Esophagus (tissue), 2 donors: ENCODE measurements around the gene TMEM200A. TPM values are rescaled to one million over a fixed set of nuclear protein-coding genes. Genes with fewer than 3 reads are reported as not detected.

ENCODE experiments used
- H3K27ac ChIP-seq, 2 donors: one replicate each; pipeline ENCODE4 v1.5.1; 2013; ENCODE audit warnings: low read depth in 2 of 2, mild to moderate bottlenecking in 2 of 2, inconsistent platforms in 1 of 2, low read length in 1 of 2, moderate library complexity in 1 of 2
- H3K27me3 ChIP-seq, 2 donors: one replicate each; pipeline ENCODE4 v1.6.1; 2013; ENCODE audit warnings: low read length in 2 of 2, control low read depth in 1 of 2, mild to moderate bottlenecking in 1 of 2; ENCODE audit not compliant: insufficient read depth in 2 of 2, control insufficient read depth in 1 of 2
- H3K36me3 ChIP-seq, 2 donors: one replicate each; pipeline ENCODE4 v1.6.1; 2013; ENCODE audit warnings: low read length in 1 of 2; ENCODE audit not compliant: control insufficient read depth in 2 of 2, insufficient read depth in 2 of 2
- H3K4me1 ChIP-seq, 2 donors: one replicate each; pipeline ENCODE4 v1.6.1; 2013; ENCODE audit warnings: low read length in 1 of 2; ENCODE audit not compliant: control insufficient read depth in 2 of 2, insufficient read depth in 2 of 2
- H3K4me3 ChIP-seq, 2 donors: one replicate each; pipeline ENCODE4 v1.5.1; 2013; ENCODE audit warnings: low read length in 2 of 2, mild to moderate bottlenecking in 2 of 2, low read depth in 1 of 2, moderate library complexity in 1 of 2
- H3K9me3 ChIP-seq, 2 donors: one replicate each; pipeline ENCODE4 v1.6.1; 2013; ENCODE audit warnings: mild to moderate bottlenecking in 2 of 2, low read depth in 1 of 2, low read length in 1 of 2, moderate library complexity in 1 of 2; ENCODE audit not compliant: control insufficient read depth in 2 of 2, insufficient read depth in 1 of 2
- WGBS, 2 donors: extraction: QIAGEN DNeasy Blood & Tissue Kit; methylation state at CpG; one replicate each; pipeline ENCODE4 v1.1.7; 2013; 5-methylcytosine and 5-hydroxymethylcytosine counted together
- polyA plus RNA-seq, 2 donors: library from polyadenylated mRNA; stranded (reverse); fragments of 200-250 nt; gene quantifications; one replicate each; pipeline ENCODE4 v1.2.3, GENCODE V29; 2013
- donor health status: healthy with polysubstance abuse.
- donor health status: Bipolar disorder and iron deficiency.

Gene TMEM200A
- polyA plus RNA-seq, 2 donors: 0.10 to 0.27 TPM

GRCh38 chr6:130357436-130357835, 8.4 kb upstream of the TMEM200A start:
- no peaks in the 10 kb centered on the region for H3K9me3 ChIP-seq
- WGBS, 2 donors: 60 to 74% methylated on average over 2 of the region's 2 CpGs
- peaks cover 0 to 4% of the 10 kb centered on the region in 2 donors for H3K27me3 ChIP-seq

GRCh38 chr6:130359736-130360135, 6.1 kb upstream of the TMEM200A start:
- Histone ChIP-seq H3K27me3 (peaks cover 0 to 4% of the 10 kb centered on the region in 2 donors), H3K9me3 (no peaks in the 10 kb centered on the region), H3K36me3 (no peaks in the 10 kb centered on the region), H3K27ac (no peak overlapping the region), H3K4me1 (no peaks in the 10 kb centered on the region), H3K4me3 (no peak overlapping the region)

More at GRCh38 chr6:130357436-130357835, 8.4 kb upstream of the TMEM200A start:
- Histone ChIP-seq H3K4me1 (no peaks in the 10 kb centered on the region), H3K4me3 (no peak overlapping the region), H3K27ac (no peak overlapping the region), H3K36me3 (no peaks in the 10 kb centered on the region)

GRCh38 chr6:130362128-130362527, 3.7 kb upstream of the TMEM200A start:
- 69 to 71% methylated on average over 4 of the region's 4 CpGs for WGBS, 2 donors
- no peaks in the 10 kb centered on the region for H3K9me3 ChIP-seq
- no peak overlapping the region for H3K4me3 ChIP-seq
- no peaks in the 10 kb centered on the region for H3K27me3 ChIP-seq
- H3K27ac ChIP-seq: no peak overlapping the region
- no peaks in the 10 kb centered on the region for H3K36me3 ChIP-seq
- peaks cover 4 to 10% of the 10 kb centered on the region in 2 donors for H3K4me1 ChIP-seq

- Histone ChIP-seq H3K27ac (no peak overlapping the region), H3K36me3 (no peaks in the 10 kb centered on the region), H3K4me1 (peaks cover 4 to 10% of the 10 kb centered on the region in 2 donors), H3K4me3 (no peak overlapping the region), H3K27me3 (no peaks in the 10 kb centered on the region), H3K9me3 (no peaks in the 10 kb centered on the region)
- 46 to 53% methylated on average over 3 of the region's 3 CpGs for WGBS, 2 donors
These were observed 1.5 kb upstream of the TMEM200A start for GRCh38 chr6:130364224-130364780.

GRCh38 chr6:130366107-130367005, 539 bp downstream of the TMEM200A start:
- H3K27ac ChIP-seq: peak overlapping the region in 1 of 2 donors; percentile 47
- peaks cover 4 to 10% of the 10 kb centered on the region in 2 donors for H3K4me1 ChIP-seq
- WGBS, 2 donors: 1 to 2% methylated on average over 49 to 65 of the region's 65 CpGs
- H3K9me3 ChIP-seq: no peaks in the 10 kb centered on the region
- H3K36me3 ChIP-seq: no peaks in the 10 kb centered on the region
- peak overlapping the region; percentile 51 to 61 for H3K4me3 ChIP-seq
- H3K27me3 ChIP-seq: no peaks in the 10 kb centered on the region

GRCh38 chr6:130367767-130368166, 1.9 kb downstream of the TMEM200A start:
- Histone ChIP-seq H3K27ac (no peak overlapping the region), H3K27me3 (no peaks in the 10 kb centered on the region), H3K4me1 (peaks cover 4 to 10% of the 10 kb centered on the region in 2 donors), H3K36me3 (no peaks in the 10 kb centered on the region), H3K4me3 (no peak overlapping the region), H3K9me3 (no peaks in the 10 kb centered on the region)
- WGBS, 2 donors: 73 to 76% methylated on average over 1 of the region's 1 CpG

- Histone ChIP-seq H3K36me3 (no peaks in the 10 kb centered on the region), H3K9me3 (no peaks in the 10 kb centered on the region), H3K27me3 (no peaks in the 10 kb centered on the region), H3K4me3 (no peak overlapping the region), H3K27ac (no peak overlapping the region), H3K4me1 (peaks cover 4 to 10% of the 10 kb centered on the region in 2 donors)
- 77 to 83% methylated on average over 1 of the region's 1 CpG for WGBS, 2 donors
These were observed 2.8 kb downstream of the TMEM200A start for GRCh38 chr6:130368576-130368975.

- no peak overlapping the region for H3K27ac ChIP-seq
- H3K4me3 ChIP-seq: no peak overlapping the region
These were observed 4.0 kb downstream of the TMEM200A start for GRCh38 chr6:130369831-130370230.

GRCh38 chr6:130371921-130372420, 6.2 kb downstream of the TMEM200A start:
- H3K4me1 ChIP-seq: no peaks in the 10 kb centered on the region
- no peaks in the 10 kb centered on the region for H3K27me3 ChIP-seq
- no peak overlapping the region for H3K4me3 ChIP-seq
- no peaks in the 10 kb centered on the region for H3K9me3 ChIP-seq
- no peak overlapping the region for H3K27ac ChIP-seq
- H3K36me3 ChIP-seq: no peaks in the 10 kb centered on the region
- WGBS, 2 donors: 64 to 78% methylated on average over 7 of the region's 7 CpGs

More at GRCh38 chr6:130369831-130370230, 4.0 kb downstream of the TMEM200A start:
- no peaks in the 10 kb centered on the region for H3K27me3 ChIP-seq
- no peaks in the 10 kb centered on the region for H3K9me3 ChIP-seq
- no peaks in the 10 kb centered on the region for H3K36me3 ChIP-seq
- WGBS, 2 donors: 70 to 94% methylated on average over 1 of the region's 1 CpG
- peaks cover 4 to 10% of the 10 kb centered on the region in 2 donors for H3K4me1 ChIP-seq
